ENCODE results near the gene ART3.

- no peak for TF ChIP-seq GATA1 (IDR thresholded peaks at IDR 0.05; ENCODE audit: low read depth, low read length)
- TF ChIP-seq POLR2A (IDR thresholded peaks at IDR 0.05; ENCODE audit: low read length): no peak
Measured at GRCh38 chr4:76053730-76054129, 20.8 kb upstream of the ART3 start.
